HG03432 (cell line): ENCODE data around the gene AUTS2.
A peak's percentile ranks its signal among the peaks of the same experiment; 100 is the strongest.

Experiments used
- ATAC-seq: cut with Tn5 transposase; IDR thresholded peaks from one replicate; pipeline ENCODE4 v1.9.1; 2021; ENCODE audit warnings: mild to moderate bottlenecking, moderate library complexity; ENCODE audit not compliant: unreplicated experiment

Gene AUTS2

DNA sequence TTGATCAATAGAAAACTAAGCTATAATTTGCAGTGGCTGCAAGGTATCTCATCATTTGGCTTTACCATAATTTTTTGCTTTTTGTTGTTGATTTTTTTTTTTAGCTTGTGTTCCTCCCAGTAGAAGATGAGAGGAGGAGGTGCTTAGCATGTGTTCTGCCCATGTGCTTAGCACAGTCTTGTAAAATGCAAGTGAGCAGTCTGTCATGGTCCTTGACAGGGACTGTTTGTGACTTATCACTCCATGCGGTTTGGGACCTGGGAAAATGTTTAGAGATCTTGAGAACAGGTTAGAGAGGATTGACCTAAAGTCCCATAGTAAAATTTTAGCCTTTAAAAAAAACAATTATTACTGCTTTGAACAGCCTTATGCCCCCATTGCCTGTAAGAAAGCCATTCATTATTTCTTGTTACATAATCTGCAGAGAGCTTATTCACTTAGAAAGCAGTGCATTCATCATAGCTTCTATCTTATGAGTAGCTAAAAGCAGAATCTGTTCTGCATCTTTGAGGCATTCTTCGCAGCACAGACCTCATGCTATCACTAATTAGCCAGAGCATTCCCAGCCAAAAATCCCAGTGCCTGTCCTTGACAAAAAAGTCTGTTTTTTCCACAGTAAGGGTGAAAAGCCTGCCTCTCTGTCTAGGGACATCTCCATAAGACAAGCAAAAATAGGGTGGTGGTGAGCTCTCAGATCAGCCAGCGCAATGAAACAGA is 784.9 kb downstream of the AUTS2 start:
- ATAC-seq = no peak

DNA sequence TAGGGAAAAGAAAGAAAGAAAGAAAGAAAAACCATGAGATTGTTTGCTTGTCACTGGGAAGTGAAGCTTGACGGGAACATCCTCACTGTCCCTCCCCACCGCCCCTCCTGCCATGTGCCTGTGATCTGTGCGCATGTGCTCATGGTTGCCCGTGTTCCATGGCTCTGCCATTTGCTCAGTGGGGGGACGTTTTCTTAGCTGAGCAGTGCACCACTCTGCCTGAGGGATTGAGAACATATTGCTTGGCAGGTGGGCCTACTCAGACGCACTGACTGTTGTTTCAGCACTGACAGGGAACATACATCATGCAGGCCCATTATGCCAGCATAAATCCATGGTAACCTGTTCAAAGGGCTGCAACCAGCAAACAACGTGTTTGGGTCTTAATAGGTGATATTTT is 785.7 kb downstream of the AUTS2 start:
- no peak for ATAC-seq

DNA sequence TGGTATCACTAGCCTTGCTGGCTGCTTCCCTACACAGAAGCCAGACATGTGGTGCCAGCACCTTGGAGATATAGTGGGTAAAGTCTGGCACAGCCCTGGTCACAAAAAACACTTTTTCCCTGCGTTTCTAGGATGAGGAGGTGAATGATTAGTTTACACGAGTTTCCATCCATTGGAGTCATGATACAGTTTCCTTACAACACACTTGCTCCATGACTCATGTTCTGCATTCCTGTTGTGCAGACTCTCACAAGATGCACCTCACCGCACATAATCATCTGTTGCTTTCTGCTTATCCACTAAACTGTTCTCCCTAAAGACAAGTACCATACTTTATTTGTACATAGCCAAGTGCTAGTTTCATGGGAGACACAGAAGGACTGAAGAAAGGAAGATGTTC is 786.6 kb downstream of the AUTS2 start:
- ATAC-seq = no peak

DNA sequence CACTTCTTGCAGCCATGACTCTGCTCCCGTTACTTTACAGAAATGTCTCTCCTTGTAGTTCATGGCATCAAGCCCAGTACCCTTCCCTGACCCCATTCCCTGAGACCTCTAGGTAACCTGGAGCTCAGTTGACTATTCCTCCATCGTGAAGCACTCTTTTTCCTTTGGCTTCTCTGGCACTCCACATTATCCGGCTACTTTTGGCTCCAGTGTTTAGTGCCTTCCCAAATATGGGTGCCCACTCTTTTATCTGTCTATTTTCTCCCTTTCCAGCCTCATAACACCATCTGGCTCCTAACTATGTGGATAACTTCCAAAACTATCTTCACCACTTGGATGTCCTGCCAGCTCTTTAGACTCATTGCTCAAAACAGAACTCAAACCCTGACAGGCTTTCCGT is 788.9 kb downstream of the AUTS2 start:
- ATAC-seq = no peak

DNA sequence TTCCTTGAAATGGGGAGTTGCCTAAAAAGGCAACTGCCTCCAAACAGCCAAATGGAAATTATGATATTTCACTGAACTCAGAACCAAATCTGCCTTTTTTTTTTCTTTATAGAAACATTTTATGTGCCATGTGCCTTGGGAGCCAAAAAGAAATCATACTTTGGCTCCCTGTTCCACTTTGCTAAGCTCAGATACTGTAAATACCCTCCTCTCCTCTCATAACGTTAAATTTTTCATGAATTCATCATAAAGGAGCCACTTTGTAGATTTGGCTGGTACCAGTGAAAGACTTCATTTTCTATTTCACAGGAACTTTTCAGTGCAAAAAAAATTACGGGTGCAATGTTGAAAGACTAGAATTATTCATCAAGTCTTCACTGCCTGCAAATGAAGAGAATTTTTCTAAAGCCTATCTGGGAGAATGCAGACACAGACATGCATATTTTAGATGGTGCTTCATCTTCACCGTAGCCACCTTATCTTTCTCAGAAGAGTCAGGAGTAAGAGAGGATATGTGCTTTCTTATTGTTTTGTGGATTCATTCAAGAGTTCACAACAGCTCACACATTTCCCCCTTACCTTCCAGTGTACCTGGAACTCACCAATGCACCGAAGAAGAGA is 791.4 kb downstream of the AUTS2 start:
- no peak for ATAC-seq

DNA sequence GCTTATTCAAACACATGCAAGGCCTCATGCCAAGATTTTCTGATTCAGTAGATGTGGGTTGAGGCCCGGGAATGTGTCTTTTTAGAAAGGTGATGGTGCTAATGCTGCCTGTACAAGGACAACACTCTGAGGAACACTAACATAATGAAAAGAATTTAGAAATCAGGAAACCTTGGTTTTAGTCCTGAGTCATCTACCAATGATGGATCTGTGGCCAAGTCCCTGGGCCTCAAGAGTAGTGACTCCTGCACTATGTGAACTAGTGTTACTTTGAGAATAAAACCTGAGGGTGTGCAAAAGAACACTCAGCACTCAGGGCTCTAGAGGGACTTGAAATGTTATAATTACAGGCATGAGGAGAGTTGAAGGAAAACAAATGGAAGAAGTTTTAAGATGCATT is 792.0 kb downstream of the AUTS2 start:
- ATAC-seq = no peak

DNA sequence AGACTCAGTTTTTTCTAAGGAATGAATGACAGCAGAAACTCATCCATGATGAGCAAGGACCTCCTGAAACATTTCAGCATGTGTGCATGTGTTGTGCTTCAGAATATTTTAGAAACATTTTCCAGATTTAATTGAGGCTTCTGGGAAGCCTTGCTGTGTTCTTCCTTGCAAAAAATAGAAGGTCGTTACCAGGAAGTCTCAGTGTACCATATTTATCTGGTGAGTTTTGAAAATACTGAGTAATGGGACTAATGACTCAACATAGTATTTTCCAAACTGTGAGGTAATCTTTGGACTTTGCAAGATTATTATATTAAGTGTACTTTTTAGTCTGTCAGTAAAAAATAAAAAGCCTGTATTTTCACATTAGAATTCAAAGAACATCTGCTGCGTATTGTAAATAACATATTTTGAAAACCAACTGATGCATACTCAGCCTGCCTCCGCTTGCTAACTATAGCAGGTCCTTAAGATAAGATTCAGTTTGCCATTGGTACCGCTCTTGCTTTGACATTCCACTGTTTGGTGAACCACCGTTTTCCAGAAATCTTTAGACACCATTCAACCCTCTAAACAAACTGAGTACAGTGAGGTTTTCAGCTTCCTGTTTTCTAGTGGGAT is 794.1 kb downstream of the AUTS2 start:
- no peak for ATAC-seq

DNA sequence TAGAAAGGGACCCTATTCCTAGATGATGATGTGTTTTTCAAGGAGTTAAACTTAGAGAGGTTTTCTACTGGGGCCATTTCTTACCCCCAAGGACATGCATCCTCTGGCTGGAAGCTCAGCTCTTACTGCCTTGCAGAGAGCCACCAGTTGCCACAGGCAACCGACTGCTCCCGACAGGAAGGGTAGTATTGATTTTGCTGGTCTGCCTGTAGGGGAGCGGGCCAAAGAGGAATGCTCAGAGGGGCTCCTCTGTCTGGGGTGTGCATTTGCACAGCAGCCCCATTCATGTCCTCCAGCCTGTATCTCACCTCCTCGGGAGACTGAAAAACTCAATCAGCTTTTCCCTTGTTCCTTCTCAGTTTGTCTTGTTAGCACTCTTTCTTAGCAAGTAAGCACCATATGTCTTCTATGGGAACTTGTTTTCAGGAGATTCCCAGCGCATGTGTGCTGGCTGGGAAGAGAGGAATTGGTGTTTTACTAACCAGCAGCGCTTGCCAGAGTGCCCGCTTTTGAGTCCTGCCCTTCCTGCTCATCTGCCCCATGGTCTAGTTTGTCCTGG is 794.7 kb downstream of the AUTS2 start:
- ATAC-seq = no peak

DNA sequence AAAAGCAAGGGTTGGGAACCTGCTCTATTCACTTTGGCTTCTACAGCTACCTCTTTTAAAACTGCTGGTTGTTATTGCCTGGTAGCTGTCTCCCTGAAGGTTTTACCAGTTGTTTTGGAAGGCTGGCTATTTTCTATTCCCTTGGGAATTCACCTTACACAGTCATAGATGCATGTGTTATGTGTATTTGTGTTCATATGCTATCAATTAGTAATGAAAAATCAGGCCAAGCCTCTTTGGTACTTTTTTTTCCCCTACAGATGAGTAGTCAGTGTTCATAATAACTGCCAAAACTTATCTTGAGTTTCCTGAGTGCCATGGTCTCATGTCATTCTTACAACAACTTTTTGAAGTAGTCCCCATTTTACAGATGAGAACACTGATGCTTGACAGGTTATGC is 795.7 kb downstream of the AUTS2 start:
- no peak for ATAC-seq

DNA sequence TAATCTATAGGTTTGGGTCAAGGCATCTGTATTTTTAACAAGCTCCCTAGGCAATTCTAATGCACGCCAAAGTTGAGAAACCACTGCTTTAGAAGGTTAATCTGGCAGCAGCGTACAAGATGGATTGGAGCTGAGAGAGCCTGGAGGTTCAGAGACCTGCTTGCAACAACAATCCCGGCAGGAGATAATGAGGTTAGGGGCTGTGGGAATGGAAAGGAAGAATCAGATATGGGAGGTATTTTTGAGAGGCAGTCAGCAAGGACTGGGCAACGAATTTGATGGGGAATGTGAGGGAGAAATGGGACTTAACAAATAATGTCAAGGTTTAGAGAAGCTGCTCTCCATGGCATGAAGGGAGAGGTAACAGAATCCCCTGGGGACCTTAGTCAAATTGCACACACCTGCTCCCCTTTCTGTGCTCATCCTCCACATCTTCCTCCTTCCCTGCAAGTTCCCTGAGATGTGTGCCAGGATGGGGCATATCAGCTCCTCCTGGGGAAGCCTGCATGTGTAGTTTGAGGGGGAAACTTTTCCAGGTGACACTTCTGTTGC is 802.6 kb downstream of the AUTS2 start:
- no peak for ATAC-seq

DNA sequence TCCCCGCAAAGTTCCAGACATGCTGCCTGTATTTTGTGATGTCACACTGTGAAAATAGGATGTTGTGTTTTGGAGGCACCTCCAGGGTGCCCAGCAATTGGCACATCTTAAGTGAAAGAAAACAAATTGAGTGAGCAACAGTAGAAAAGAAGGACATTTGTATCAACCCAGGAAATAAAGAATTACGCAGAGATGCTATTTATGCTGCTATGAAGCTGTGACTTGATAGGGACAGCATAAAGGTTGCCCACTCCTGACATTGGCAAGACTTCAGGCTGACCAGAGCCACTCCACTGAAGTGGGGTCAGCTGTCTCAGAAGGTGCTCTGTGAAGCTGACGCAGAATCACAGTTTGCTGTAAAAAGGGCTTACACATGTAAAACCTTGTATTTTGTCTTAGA is 803.8 kb downstream of the AUTS2 start:
- ATAC-seq = no peak

DNA sequence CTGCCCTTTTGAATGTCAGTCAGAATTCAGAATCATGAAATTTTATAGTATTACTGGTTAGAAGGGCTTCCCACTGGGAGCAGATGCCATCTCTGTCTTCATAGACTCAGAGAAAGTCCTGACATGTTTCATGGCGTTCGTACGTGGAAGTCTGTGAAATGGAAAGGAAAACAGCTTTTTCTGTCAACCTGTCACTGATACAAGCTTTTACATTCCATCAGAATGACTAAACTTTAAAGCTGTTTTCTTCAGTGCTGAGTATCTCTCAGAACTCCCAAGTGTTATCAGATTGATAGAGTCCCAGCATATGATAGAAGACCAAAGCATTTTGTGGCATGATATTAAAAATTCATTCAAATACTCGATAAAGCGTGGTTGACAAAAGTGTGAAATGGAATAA is 807.0 kb downstream of the AUTS2 start:
- ATAC-seq = no peak

DNA sequence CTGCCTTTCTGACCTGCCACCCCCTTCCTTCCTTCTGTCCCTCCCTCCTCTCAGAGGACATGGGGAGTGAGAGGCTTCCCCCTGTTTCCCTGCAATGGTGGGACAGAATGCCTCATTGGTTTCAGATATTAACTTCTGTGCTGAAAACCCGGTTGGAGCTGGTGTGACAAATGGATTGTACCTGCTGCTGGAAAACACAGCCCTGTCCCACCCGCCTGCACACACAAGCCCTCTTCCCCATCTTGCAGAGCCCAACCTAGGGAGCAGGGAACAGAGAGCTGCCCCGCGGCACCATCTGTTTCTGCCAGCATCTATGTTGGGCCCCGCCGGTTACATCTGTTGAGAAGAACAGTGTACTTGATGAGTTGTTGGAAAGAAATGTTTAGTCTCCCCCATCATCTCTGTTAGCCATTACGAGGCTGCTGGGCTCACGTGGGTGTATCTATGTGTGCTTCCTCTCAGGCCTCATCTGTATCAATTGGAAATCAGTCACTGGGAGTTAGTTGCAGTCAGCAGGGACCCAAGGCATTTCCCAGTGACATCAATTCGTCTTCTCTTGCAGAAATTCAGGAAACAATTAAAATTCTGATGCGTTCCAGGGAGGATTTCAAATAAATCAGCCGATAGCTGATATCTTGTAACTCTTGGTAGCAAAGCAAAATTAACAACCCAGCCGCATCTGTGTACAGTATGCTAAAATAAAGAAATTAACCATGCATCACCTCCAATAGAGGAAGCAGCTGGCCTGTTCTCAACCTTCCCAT is 808.1 kb downstream of the AUTS2 start:
- ATAC-seq = no peak

DNA sequence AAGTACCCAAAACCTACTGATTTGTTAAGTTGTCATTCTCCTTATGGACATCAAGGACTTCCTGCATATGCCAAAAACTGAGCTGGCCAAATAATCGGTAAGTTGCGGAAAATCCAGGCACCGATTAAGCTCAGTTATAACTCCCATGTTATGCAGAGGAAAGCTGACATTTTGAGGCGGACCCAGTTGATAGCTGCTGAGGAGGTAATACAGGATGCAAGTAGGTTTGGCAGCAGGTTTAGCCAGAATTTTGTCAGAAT is 808.6 kb downstream of the AUTS2 start:
- ATAC-seq = no peak

DNA sequence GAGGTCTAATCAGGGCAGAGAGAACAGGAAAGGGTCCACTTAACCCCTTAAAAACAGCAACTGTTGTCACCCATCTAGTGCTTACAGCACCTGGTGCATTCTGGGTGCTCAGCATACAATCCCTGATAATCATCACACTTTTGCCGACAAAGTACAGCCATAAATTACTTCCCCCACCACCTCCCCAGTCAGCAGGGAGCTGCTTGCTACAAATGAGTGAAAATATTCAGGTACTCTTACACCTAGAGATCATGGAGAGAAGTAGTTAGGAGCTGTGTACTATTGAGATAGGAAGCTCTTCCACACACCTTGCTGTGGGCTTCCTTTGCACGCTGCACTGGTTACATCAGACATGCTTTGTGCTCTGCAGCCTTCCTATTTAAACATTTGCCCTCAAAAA is 810.2 kb downstream of the AUTS2 start:
- peak; percentile 46 for ATAC-seq

DNA sequence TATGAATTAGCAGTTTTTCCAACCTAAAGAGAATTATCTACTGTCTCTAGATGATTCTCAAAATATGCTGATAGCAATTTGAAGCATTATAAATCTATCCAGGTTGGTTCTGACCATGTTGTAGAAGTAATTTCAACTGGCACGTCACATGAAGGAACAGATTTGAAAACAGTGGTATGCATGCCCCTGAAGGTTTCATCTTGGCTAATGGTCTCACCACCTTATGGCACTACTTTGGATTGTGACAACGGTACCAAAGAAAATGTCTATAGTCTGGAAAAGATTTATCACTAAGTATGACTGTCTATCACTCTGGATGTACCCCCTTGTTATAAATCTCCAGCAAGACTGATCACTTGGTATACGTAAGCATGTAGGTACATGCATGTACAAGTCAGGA is 810.6 kb downstream of the AUTS2 start:
- no peak for ATAC-seq

DNA sequence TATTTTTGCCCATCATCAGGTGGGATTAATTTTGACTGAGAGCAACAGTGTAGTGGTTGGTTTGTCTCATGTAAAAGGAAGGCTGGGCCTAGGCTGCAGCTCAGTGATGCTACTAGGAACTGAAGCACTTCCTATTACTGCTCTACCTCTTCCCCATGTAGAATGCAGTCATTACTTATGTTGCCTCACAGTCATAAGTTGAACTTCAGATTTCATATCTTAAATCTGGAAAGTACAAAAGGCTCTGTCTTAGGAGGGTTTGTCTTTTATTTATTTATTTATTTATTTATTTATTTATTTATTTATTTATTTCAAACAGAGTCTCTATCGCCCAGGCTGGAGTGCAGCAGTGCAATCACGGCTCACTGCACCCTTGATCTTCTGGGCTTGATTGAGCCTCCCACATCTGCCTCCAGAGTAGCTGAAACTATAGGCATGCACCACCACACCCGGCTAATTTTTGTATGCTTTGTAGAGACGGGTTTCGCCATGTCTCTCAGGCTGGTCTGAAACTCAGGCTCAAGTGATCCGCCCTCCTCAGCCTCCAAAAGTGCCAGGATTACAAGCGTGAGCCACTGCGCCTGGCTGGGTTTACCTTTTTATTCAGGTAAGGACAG is 812.0 kb downstream of the AUTS2 start:
- peak; percentile 60 for ATAC-seq

DNA sequence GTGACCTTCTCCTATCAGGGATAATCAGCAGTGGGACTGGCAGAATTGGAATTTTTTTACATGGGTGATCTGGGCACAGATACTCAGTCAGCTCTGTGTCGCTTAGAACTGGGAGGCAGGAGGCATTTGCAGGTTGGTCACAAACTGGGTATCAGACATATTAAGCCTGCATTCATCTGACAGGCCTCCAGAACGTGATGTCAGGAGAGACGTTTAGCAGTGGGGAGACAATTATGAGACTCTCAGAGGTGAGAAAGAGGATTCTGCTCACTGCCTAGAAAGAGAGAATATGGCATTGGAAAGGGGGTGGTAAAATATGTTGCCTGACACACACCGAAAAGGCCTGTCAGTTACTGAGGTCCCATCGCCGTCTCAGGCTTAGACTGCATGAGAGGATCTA is 816.1 kb downstream of the AUTS2 start:
- ATAC-seq = no peak

DNA sequence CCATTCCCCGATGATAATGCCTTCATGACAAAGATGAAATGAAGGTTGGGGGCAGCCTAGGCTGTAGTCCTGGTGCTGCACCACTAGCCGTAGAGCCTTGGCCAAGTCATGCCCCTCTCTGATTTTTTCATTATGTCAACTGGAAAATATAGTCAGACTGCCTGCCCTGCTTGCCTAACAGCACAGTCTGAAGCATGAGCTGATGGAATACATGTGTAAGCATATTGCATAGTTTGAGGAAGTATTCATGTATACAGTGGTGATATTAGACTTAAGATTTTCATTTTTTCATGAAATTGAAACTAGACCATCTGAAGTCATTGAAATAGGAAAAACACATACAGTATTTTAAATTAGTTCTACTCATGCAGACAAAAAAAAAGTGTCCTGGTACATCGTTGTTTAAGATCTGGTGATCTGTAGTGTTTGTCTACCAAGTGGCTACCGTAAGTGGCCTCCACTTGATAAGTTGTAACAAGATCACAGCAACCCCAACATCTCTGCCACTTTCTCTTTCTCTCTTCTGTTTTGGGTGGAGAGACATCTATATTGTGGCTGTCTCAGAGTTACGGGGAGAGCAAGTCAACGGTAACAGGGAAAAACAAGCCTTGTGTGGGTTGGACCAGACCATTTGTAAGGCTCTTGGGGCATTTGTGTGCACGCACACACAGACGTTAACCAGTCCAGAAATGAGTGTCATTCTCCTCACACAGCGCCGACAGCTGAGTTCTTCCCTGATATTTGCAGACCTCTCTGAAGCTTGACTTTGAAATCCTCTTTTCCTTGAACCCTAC is 817.1 kb downstream of the AUTS2 start:
- peak; percentile 77 for ATAC-seq

DNA sequence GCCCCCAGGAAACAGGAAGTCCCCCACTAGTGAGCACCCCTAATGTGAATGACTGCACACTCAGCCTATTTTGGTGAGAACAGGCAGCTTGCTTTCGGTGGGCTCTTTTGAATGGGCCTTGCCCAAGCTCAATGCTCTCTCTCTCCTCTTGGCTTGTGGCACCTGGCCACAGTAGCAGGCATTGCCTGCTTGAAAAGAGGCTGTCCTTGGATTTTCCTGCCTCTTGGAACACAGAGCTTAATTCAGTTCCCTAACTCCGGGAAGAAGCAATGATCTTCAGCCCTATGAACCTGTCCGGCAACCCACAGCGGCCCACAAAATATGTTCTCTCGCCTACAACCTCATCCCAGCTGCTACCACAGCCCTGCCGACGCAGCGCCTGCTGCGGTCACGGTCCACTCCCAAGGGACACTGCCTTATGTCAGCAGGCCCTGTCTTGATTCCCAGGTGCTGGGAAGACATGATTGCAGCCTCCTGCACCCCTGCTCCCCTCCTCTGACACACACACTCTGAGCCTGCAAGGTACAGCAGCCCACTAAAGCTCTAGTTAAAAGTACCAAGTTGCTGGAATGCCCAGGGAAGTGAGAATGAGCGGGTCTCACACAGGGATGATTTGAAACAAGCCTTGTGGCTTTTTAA is 818.2 kb downstream of the AUTS2 start:
- ATAC-seq = peak; percentile 56
